Measurements from ENCODE around the gene ARHGEF38. TPM values are rescaled to one million over a fixed set of nuclear protein-coding genes. Genes with fewer than 3 reads are reported as not detected.
"Not testable (repeated sequence)": the region's sequence is repeated elsewhere in the genome, so short reads cannot be mapped to it uniquely, and the experiment has no call there.

Gene ARHGEF38
- polyA plus RNA-seq, 4 donors, result 0.54 to 18.6 (median 2.8) TPM

GRCh38 chr4:105605493-105605892, 53.1 kb downstream of the ARHGEF38 start:
- no peak overlapping the region for H3K27ac ChIP-seq (ENCODE audit: low read depth in 1 of 3, low read length in 2 of 3)
- 17 to 37% (median 23%) methylated on average over 1 of the region's 1 CpG for WGBS, 3 donors
- no peak for FAIRE-seq
- DNase-seq, result no peak
- H3K27me3 ChIP-seq (ENCODE audit: control insufficient read depth in 3 of 3, insufficient read depth in 3 of 3, low read length in 3 of 3), result no peaks in the 10 kb centered on the region
- no peak overlapping the region for H3K4me3 ChIP-seq (ENCODE audit: low read depth in 1 of 3, low read length in 3 of 3)
- H3K4me1 ChIP-seq (ENCODE audit: control insufficient read depth in 3 of 3, insufficient read depth in 2 of 3, low read depth in 1 of 3, low read length in 2 of 3), result peaks cover 0 to 5% (median 4%) of the 10 kb centered on the region in 3 donors
- H3K36me3 ChIP-seq (ENCODE audit: control insufficient read depth in 3 of 3, insufficient read depth in 2 of 3, low read depth in 1 of 3, low read length in 3 of 3), result peaks cover 0 to 2% (median 0%) of the 10 kb centered on the region in 3 donors
- H3K9me3 ChIP-seq (ENCODE audit: control insufficient read depth in 2 of 2, insufficient read depth in 1 of 2, low read depth in 1 of 2, low read length in 1 of 2), result no peaks in the 10 kb centered on the region

- no peak overlapping the region for H3K4me3 ChIP-seq (ENCODE audit: low read depth in 1 of 3, low read length in 3 of 3)
- 88 to 94% (median 89%) methylated on average over 2 of the region's 2 CpGs for WGBS, 3 donors
- peak; percentile 5 for FAIRE-seq
These were observed 55.5 kb downstream of the ARHGEF38 start for GRCh38 chr4:105607876-105608275.

GRCh38 chr4:105609819-105610218, 57.4 kb downstream of the ARHGEF38 start:
- H3K27me3 ChIP-seq (ENCODE audit: control insufficient read depth in 3 of 3, insufficient read depth in 3 of 3, low read length in 3 of 3); H3K36me3 ChIP-seq (ENCODE audit: control insufficient read depth in 3 of 3, insufficient read depth in 2 of 3, low read depth in 1 of 3, low read length in 3 of 3); H3K27ac ChIP-seq (ENCODE audit: low read depth in 1 of 3, low read length in 2 of 3); H3K4me3 ChIP-seq (ENCODE audit: low read depth in 1 of 3, low read length in 3 of 3); H3K4me1 ChIP-seq (ENCODE audit: control insufficient read depth in 3 of 3, insufficient read depth in 2 of 3, low read depth in 1 of 3, low read length in 2 of 3); DNase-seq; H3K9me3 ChIP-seq (ENCODE audit: control insufficient read depth in 2 of 2, insufficient read depth in 1 of 2, low read depth in 1 of 2, low read length in 1 of 2); FAIRE-seq: not testable (repeated sequence)
- WGBS, 3 donors, result 92 to 99% (median 95%) methylated on average over 5 of the region's 5 CpGs

More at GRCh38 chr4:105607876-105608275, 55.5 kb downstream of the ARHGEF38 start:
- Histone ChIP-seq H3K9me3 (ENCODE audit: control insufficient read depth in 2 of 2, insufficient read depth in 1 of 2, low read depth in 1 of 2, low read length in 1 of 2) (no peaks in the 10 kb centered on the region), H3K27ac (ENCODE audit: low read depth in 1 of 3, low read length in 2 of 3) (no peak overlapping the region), H3K27me3 (ENCODE audit: control insufficient read depth in 3 of 3, insufficient read depth in 3 of 3, low read length in 3 of 3) (no peaks in the 10 kb centered on the region), H3K4me1 (ENCODE audit: control insufficient read depth in 3 of 3, insufficient read depth in 2 of 3, low read depth in 1 of 3, low read length in 2 of 3) (peaks cover 0 to 5% (median 4%) of the 10 kb centered on the region in 3 donors), H3K36me3 (ENCODE audit: control insufficient read depth in 3 of 3, insufficient read depth in 2 of 3, low read depth in 1 of 3, low read length in 3 of 3) (peaks cover 0 to 2% (median 0%) of the 10 kb centered on the region in 3 donors)
- DNase-seq, result no peak

GRCh38 chr4:105613306-105613705, 60.9 kb downstream of the ARHGEF38 start:
- no peaks in the 10 kb centered on the region for H3K36me3 ChIP-seq (ENCODE audit: control insufficient read depth in 3 of 3, insufficient read depth in 2 of 3, low read depth in 1 of 3, low read length in 3 of 3)
- DNase-seq (no peak), FAIRE-seq (no peak)
- 44 to 55% (median 48%) methylated on average over 4 of the region's 4 CpGs for WGBS, 3 donors
- H3K4me3 ChIP-seq (ENCODE audit: low read depth in 1 of 3, low read length in 3 of 3), result no peak overlapping the region
- no peak overlapping the region for H3K27ac ChIP-seq (ENCODE audit: low read depth in 1 of 3, low read length in 2 of 3)
- no peaks in the 10 kb centered on the region for H3K27me3 ChIP-seq (ENCODE audit: control insufficient read depth in 3 of 3, insufficient read depth in 3 of 3, low read length in 3 of 3)
- H3K9me3 ChIP-seq (ENCODE audit: control insufficient read depth in 2 of 2, insufficient read depth in 1 of 2, low read depth in 1 of 2, low read length in 1 of 2), result no peaks in the 10 kb centered on the region
- no peaks in the 10 kb centered on the region for H3K4me1 ChIP-seq (ENCODE audit: control insufficient read depth in 3 of 3, insufficient read depth in 2 of 3, low read depth in 1 of 3, low read length in 2 of 3)

- DNase-seq, result no peak
These were observed 66.9 kb downstream of the ARHGEF38 start for GRCh38 chr4:105619188-105619931.

GRCh38 chr4:105620640-105621323, 68.4 kb downstream of the ARHGEF38 start:
- DNase-seq, result peak in 1 of 2 donors; percentile 60
- Histone ChIP-seq H3K9me3 (ENCODE audit: control insufficient read depth in 2 of 2, insufficient read depth in 1 of 2, low read depth in 1 of 2, low read length in 1 of 2) (no peaks in the 10 kb centered on the region), H3K27ac (ENCODE audit: low read depth in 1 of 3, low read length in 2 of 3) (no peak overlapping the region), H3K27me3 (ENCODE audit: control insufficient read depth in 3 of 3, insufficient read depth in 3 of 3, low read length in 3 of 3) (no peaks in the 10 kb centered on the region), H3K36me3 (ENCODE audit: control insufficient read depth in 3 of 3, insufficient read depth in 2 of 3, low read depth in 1 of 3, low read length in 3 of 3) (peaks cover 0 to 6% (median 2%) of the 10 kb centered on the region in 3 donors), H3K4me1 (ENCODE audit: control insufficient read depth in 3 of 3, insufficient read depth in 2 of 3, low read depth in 1 of 3, low read length in 2 of 3) (no peaks in the 10 kb centered on the region), H3K4me3 (ENCODE audit: low read depth in 1 of 3, low read length in 3 of 3) (no peak overlapping the region)
- WGBS, 3 donors, result 12 to 42% (median 31%) methylated on average over 1 of the region's 1 CpG
- FAIRE-seq, result no peak

More at GRCh38 chr4:105619188-105619931, 66.9 kb downstream of the ARHGEF38 start:
- no peaks in the 10 kb centered on the region for H3K4me1 ChIP-seq (ENCODE audit: control insufficient read depth in 3 of 3, insufficient read depth in 2 of 3, low read depth in 1 of 3, low read length in 2 of 3)
- peaks cover 0 to 3% (median 0%) of the 10 kb centered on the region in 3 donors for H3K36me3 ChIP-seq (ENCODE audit: control insufficient read depth in 3 of 3, insufficient read depth in 2 of 3, low read depth in 1 of 3, low read length in 3 of 3)
- 65 to 68% (median 68%) methylated on average over 5 of the region's 5 CpGs for WGBS, 3 donors
- no peak overlapping the region for H3K27ac ChIP-seq (ENCODE audit: low read depth in 1 of 3, low read length in 2 of 3)
- H3K4me3 ChIP-seq (ENCODE audit: low read depth in 1 of 3, low read length in 3 of 3), result no peak overlapping the region
- no peaks in the 10 kb centered on the region for H3K9me3 ChIP-seq (ENCODE audit: control insufficient read depth in 2 of 2, insufficient read depth in 1 of 2, low read depth in 1 of 2, low read length in 1 of 2)
- no peaks in the 10 kb centered on the region for H3K27me3 ChIP-seq (ENCODE audit: control insufficient read depth in 3 of 3, insufficient read depth in 3 of 3, low read length in 3 of 3)
- FAIRE-seq, result no peak

- Histone ChIP-seq H3K27me3 (ENCODE audit: control insufficient read depth in 3 of 3, insufficient read depth in 3 of 3, low read length in 3 of 3) (no peaks in the 10 kb centered on the region), H3K4me3 (ENCODE audit: low read depth in 1 of 3, low read length in 3 of 3) (no peak overlapping the region), H3K9me3 (ENCODE audit: control insufficient read depth in 2 of 2, insufficient read depth in 1 of 2, low read depth in 1 of 2, low read length in 1 of 2) (no peaks in the 10 kb centered on the region), H3K4me1 (ENCODE audit: control insufficient read depth in 3 of 3, insufficient read depth in 2 of 3, low read depth in 1 of 3, low read length in 2 of 3) (no peaks in the 10 kb centered on the region), H3K36me3 (ENCODE audit: control insufficient read depth in 3 of 3, insufficient read depth in 2 of 3, low read depth in 1 of 3, low read length in 3 of 3) (peaks cover 0 to 6% (median 2%) of the 10 kb centered on the region in 3 donors), H3K27ac (ENCODE audit: low read depth in 1 of 3, low read length in 2 of 3) (no peak overlapping the region)
- 92 to 97% (median 93%) methylated on average over 4 of the region's 4 CpGs for WGBS, 3 donors
- no peak for FAIRE-seq
- no peak for DNase-seq
These were observed 69.8 kb downstream of the ARHGEF38 start for GRCh38 chr4:105622269-105622668.

- no peak for FAIRE-seq
- DNase-seq, result no peak
- 91 to 95% (median 92%) methylated on average over 4 of the region's 4 CpGs for WGBS, 3 donors
- Histone ChIP-seq H3K9me3 (ENCODE audit: control insufficient read depth in 2 of 2, insufficient read depth in 1 of 2, low read depth in 1 of 2, low read length in 1 of 2) (no peaks in the 10 kb centered on the region), H3K27ac (ENCODE audit: low read depth in 1 of 3, low read length in 2 of 3) (no peak overlapping the region), H3K36me3 (ENCODE audit: control insufficient read depth in 3 of 3, insufficient read depth in 2 of 3, low read depth in 1 of 3, low read length in 3 of 3) (peaks cover 0 to 6% (median 2%) of the 10 kb centered on the region in 3 donors), H3K4me1 (ENCODE audit: control insufficient read depth in 3 of 3, insufficient read depth in 2 of 3, low read depth in 1 of 3, low read length in 2 of 3) (no peaks in the 10 kb centered on the region), H3K4me3 (ENCODE audit: low read depth in 1 of 3, low read length in 3 of 3) (no peak overlapping the region), H3K27me3 (ENCODE audit: control insufficient read depth in 3 of 3, insufficient read depth in 3 of 3, low read length in 3 of 3) (no peaks in the 10 kb centered on the region)
These were observed 70.7 kb downstream of the ARHGEF38 start for GRCh38 chr4:105623099-105623498.

Measured in small intestine (tissue), 7 donors.